Neural progenitor cell (in vitro differentiated cells): ENCODE data around the gene TCHHL1. TPM values are rescaled to one million over a fixed set of nuclear protein-coding genes. Genes with fewer than 3 reads are reported as not detected.

ENCODE experiments used
- DNase-seq: peaks from one replicate; pipeline ENCODE4 v3.0.0-alpha.2; 2016; ENCODE audit warnings: low spot score
- H2AFZ ChIP-seq: fragments of 200-600 bp; sonication (generic); replicated peaks from 2 replicates; pipeline ENCODE4 v1.6.1; 2016; ENCODE audit warnings: antibody characterized with exemption
- H3F3A ChIP-seq: fragments of 200-600 bp; sonication (generic); 2 replicates; pipeline ENCODE4 v1.6.1; 2016; ENCODE audit warnings: antibody characterized with exemption, low read depth
- H3K27ac ChIP-seq: fragments of 200-600 bp; sonication (generic); 2 replicates; pipeline ENCODE4 v1.5.1; 2016; ENCODE audit warnings: mild to moderate bottlenecking
- H3K27me3 ChIP-seq: fragments of 200-600 bp; sonication (generic); 2 replicates; pipeline ENCODE4 v1.6.1; 2016; ENCODE audit warnings: mild to moderate bottlenecking, moderate library complexity
- H3K36me3 ChIP-seq: fragments of 200-600 bp; sonication (generic); 2 replicates; pipeline ENCODE4 v1.5.1; 2016
- H3K4me1 ChIP-seq: fragments of 200-600 bp; sonication (generic); 2 replicates; pipeline ENCODE4 v1.6.1; 2016; ENCODE audit warnings: mixed run types
- H3K4me2 ChIP-seq: fragments of 200-600 bp; sonication (generic); 2 replicates; pipeline ENCODE4 v1.6.1; 2016
- H3K4me3 ChIP-seq: fragments of 200-600 bp; sonication (generic); 2 replicates; pipeline ENCODE4 v1.5.1; 2016
- H3K79me2 ChIP-seq: fragments of 200-600 bp; sonication (generic); 2 replicates; pipeline ENCODE4 v1.6.1; 2016; ENCODE audit warnings: low read depth
- H3K9ac ChIP-seq: fragments of 200-600 bp; sonication (generic); 2 replicates; pipeline ENCODE4 v1.6.1; 2016
- H3K9me3 ChIP-seq: fragments of 200-600 bp; sonication (generic); 2 replicates; pipeline ENCODE4 v1.5.1; 2016; ENCODE audit warnings: low read depth
- H4K20me1 ChIP-seq: fragments of 200-600 bp; sonication (generic); 2 replicates; pipeline ENCODE4 v1.6.1; 2016; ENCODE audit warnings: low read depth
- H3K27ac Mint-ChIP-seq: 3 replicates; pipeline ENCODE4 v1.8.0; 2021; ENCODE audit warnings: mixed read lengths
- H3K27me3 Mint-ChIP-seq: 2 replicates; pipeline ENCODE4 v1.8.0; 2022; ENCODE audit warnings: low read depth, mild to moderate bottlenecking, inconsistent platforms, moderate library complexity, mixed read lengths; ENCODE audit not compliant: insufficient read depth
- H3K36me3 Mint-ChIP-seq: 3 replicates; pipeline ENCODE4 v1.8.0; 2021; ENCODE audit warnings: mixed read lengths
- H3K4me1 Mint-ChIP-seq: 3 replicates; pipeline ENCODE4 v1.8.0; 2021; ENCODE audit warnings: mixed read lengths
- H3K4me3 Mint-ChIP-seq: 3 replicates; pipeline ENCODE4 v1.8.0; 2021; ENCODE audit warnings: mild to moderate bottlenecking, moderate library complexity, mixed read lengths
- H3K9me3 Mint-ChIP-seq: 3 replicates; pipeline ENCODE4 v1.8.0; 2020; ENCODE audit warnings: mixed read lengths
- CTCF ChIP-seq: fragments of 200-600 bp; sonication (generic); IDR thresholded peaks from 2 replicates; pipeline ENCODE4 v1.5.1; 2017; ENCODE audit warnings: antibody characterized with exemption, mild to moderate bottlenecking
- EZH2 ChIP-seq: fragments of 200-600 bp; sonication (generic); IDR thresholded peaks from 2 replicates; pipeline ENCODE4 v1.6.1; 2017; ENCODE audit warnings: antibody characterized with exemption, mild to moderate bottlenecking, moderate library complexity
- EZH2phosphoT487 ChIP-seq: fragments of 200-600 bp; sonication (generic); IDR thresholded peaks from 2 replicates; pipeline ENCODE4 v1.6.1; 2017; ENCODE audit warnings: antibody characterized with exemption
- total RNA-seq: library from RNA; depleted of rRNA; stranded (reverse); fragments of >200 nt; gene quantifications from 2 replicates; pipeline ENCODE4 v1.2.3, GENCODE V29; 2015; ENCODE audit warnings: low replicate concordance

TCHHL1 gene
- total RNA-seq, 1 donor from 2014 or later = not detected

- no peak overlapping the region for H3K4me3 Mint-ChIP-seq
- H3K36me3 ChIP-seq = no peaks in the 10 kb centered on the region
- H3K4me2 ChIP-seq = no peak overlapping the region
- H3K4me1 Mint-ChIP-seq = no peaks in the 10 kb centered on the region
- no peaks in the 10 kb centered on the region for H3K79me2 ChIP-seq
- H4K20me1 ChIP-seq = no peaks in the 10 kb centered on the region
- peaks cover 84% of the 10 kb centered on the region for H3K27me3 ChIP-seq
- H3F3A ChIP-seq = peaks cover 11% of the 10 kb centered on the region
- DNase-seq = no peak
- H3K27ac Mint-ChIP-seq = no peak overlapping the region
- H3K9me3 ChIP-seq = no peaks in the 10 kb centered on the region
- H3K4me1 ChIP-seq = no peaks in the 10 kb centered on the region
- TF ChIP-seq EZH2phosphoT487 (no peak), EZH2 (no peak), CTCF (no peak)
- H3K9me3 Mint-ChIP-seq = peaks cover 2% of the 10 kb centered on the region
- no peak overlapping the region for H3K27ac ChIP-seq
- H3K4me3 ChIP-seq = no peak overlapping the region
- no peaks in the 10 kb centered on the region for H3K36me3 Mint-ChIP-seq
- H3K9ac ChIP-seq = no peak overlapping the region
- H2AFZ ChIP-seq = no peak overlapping the region
- H3K27me3 Mint-ChIP-seq = peaks cover 5% of the 10 kb centered on the region
Measured at GRCh38 chr1:152107031-152107983, 18.4 kb upstream of the TCHHL1 start.

- H3K4me3 Mint-ChIP-seq = no peak overlapping the region
- no peaks in the 10 kb centered on the region for H3K36me3 Mint-ChIP-seq
- H3K4me2 ChIP-seq = no peak overlapping the region
- H3K27me3 Mint-ChIP-seq = peaks cover 5% of the 10 kb centered on the region
- H3K9me3 ChIP-seq = no peaks in the 10 kb centered on the region
- H3K9ac ChIP-seq = no peak overlapping the region
- DNase-seq = no peak
- no peak overlapping the region for H3K27ac Mint-ChIP-seq
- H3F3A ChIP-seq = no peaks in the 10 kb centered on the region
- no peak overlapping the region for H2AFZ ChIP-seq
- peaks cover 2% of the 10 kb centered on the region for H3K9me3 Mint-ChIP-seq
- no peaks in the 10 kb centered on the region for H4K20me1 ChIP-seq
- no peak overlapping the region for H3K27ac ChIP-seq
- TF ChIP-seq CTCF (no peak), EZH2 (no peak), EZH2phosphoT487 (no peak)
- no peaks in the 10 kb centered on the region for H3K79me2 ChIP-seq
- peaks cover 60% of the 10 kb centered on the region for H3K27me3 ChIP-seq
- H3K4me1 Mint-ChIP-seq = no peaks in the 10 kb centered on the region
- H3K4me1 ChIP-seq = no peaks in the 10 kb centered on the region
- no peaks in the 10 kb centered on the region for H3K36me3 ChIP-seq
- no peak overlapping the region for H3K4me3 ChIP-seq
Measured at GRCh38 chr1:152104854-152105253, 16.0 kb upstream of the TCHHL1 start.

GRCh38 chr1:152096931-152097330 is 8.1 kb upstream of the TCHHL1 start:
- peaks cover 10% of the 10 kb centered on the region for H3K9me3 ChIP-seq
- H3K9ac ChIP-seq = no peak overlapping the region
- DNase-seq = no peak
- H3K27me3 ChIP-seq = no peaks in the 10 kb centered on the region
- H3K4me1 Mint-ChIP-seq = no peaks in the 10 kb centered on the region
- H3K27ac Mint-ChIP-seq = no peak overlapping the region
- no peaks in the 10 kb centered on the region for H3K4me1 ChIP-seq
- no peaks in the 10 kb centered on the region for H3K79me2 ChIP-seq
- H3K4me3 Mint-ChIP-seq = no peak overlapping the region
- no peak overlapping the region for H3K4me3 ChIP-seq
- H3K36me3 ChIP-seq = no peaks in the 10 kb centered on the region
- H3K9me3 Mint-ChIP-seq = no peaks in the 10 kb centered on the region
- H3K36me3 Mint-ChIP-seq = no peaks in the 10 kb centered on the region
- TF ChIP-seq EZH2 (no peak), CTCF (no peak), EZH2phosphoT487 (no peak)
- no peak overlapping the region for H3K27ac ChIP-seq
- no peak overlapping the region for H2AFZ ChIP-seq
- no peaks in the 10 kb centered on the region for H3F3A ChIP-seq
- H3K27me3 Mint-ChIP-seq = peaks cover 3% of the 10 kb centered on the region
- H4K20me1 ChIP-seq = no peaks in the 10 kb centered on the region
- H3K4me2 ChIP-seq = no peak overlapping the region
